ENCODE measurements around the gene FURIN. TPM values are rescaled to one million over a fixed set of nuclear protein-coding genes. Genes with fewer than 3 reads are reported as not detected.

Gene FURIN
- 41.1 to 61.8 TPM (median 50.3 TPM) in 5 replicates for total RNA-seq (2022; extraction: Qiagen RNA extraction; ENCODE audit: low read depth)

GRCh38 chr15:90868261-90868689 is at the start of gene FURIN:
TSS of gene FURIN (plus strand) at chr15:90868588. CDS start at chr15:90875741, 7,153 bp downstream.

GRCh38 chr15:90883976-90884718 is 15.8 kb downstream of the FURIN start, which contains the start of gene FES:
TSS of gene FES (plus strand) at chr15:90884504. CDS start at chr15:90885046, 542 bp downstream.

GRCh38 chr15:90902840-90903732 is 34.7 kb downstream of the FURIN start, which contains the start of gene MAN2A2:
TSS of gene MAN2A2 (plus strand) at chr15:90903302. CDS start at chr15:90904208, 906 bp downstream.

GRCh38 chr15:90931828-90932659 is 63.7 kb downstream of the FURIN start, which contains the start of gene HDDC3:
TSS of gene HDDC3 (minus strand) at chr15:90932549. CDS start at chr15:90932540, 9 bp downstream.

Other genes with a start within 250 kb of the FURIN start
- gene BLM, start 151.2 kb upstream of the FURIN start, total RNA-seq (2022; extraction: Qiagen RNA extraction; ENCODE audit: low read depth): 10.8 to 15.1 TPM (median 14.0 TPM) in 5 replicates
- gene FES, start 15.9 kb downstream of the FURIN start, total RNA-seq (2022; extraction: Qiagen RNA extraction; ENCODE audit: low read depth): 0.56 to 0.88 TPM (median 0.64 TPM) in 5 replicates
- 21.0 to 29.3 TPM (median 25.3 TPM) in 5 replicates for gene MAN2A2, start 34.7 kb downstream of the FURIN start, total RNA-seq (2022; extraction: Qiagen RNA extraction; ENCODE audit: low read depth)
- 26.7 to 34.4 TPM (median 32.2 TPM) in 5 replicates for gene HDDC3, start 64.0 kb downstream of the FURIN start, total RNA-seq (2022; extraction: Qiagen RNA extraction; ENCODE audit: low read depth)
- 55.3 to 57.5 TPM (median 56.8 TPM) in 5 replicates for gene UNC45A, start 66.7 kb downstream of the FURIN start, total RNA-seq (2022; extraction: Qiagen RNA extraction; ENCODE audit: low read depth)
- gene RCCD1, start 86.3 kb downstream of the FURIN start, total RNA-seq (2022; extraction: Qiagen RNA extraction; ENCODE audit: low read depth): 21.2 to 43.5 TPM (median 33.8 TPM) in 5 replicates
- gene PRC1, start 125.9 kb downstream of the FURIN start, total RNA-seq (2022; extraction: Qiagen RNA extraction; ENCODE audit: low read depth): 180 to 253 TPM (median 211 TPM) in 5 replicates
- gene VPS33B, start 154.0 kb downstream of the FURIN start, total RNA-seq (2022; extraction: Qiagen RNA extraction; ENCODE audit: low read depth): 12.9 to 16.5 TPM (median 13.9 TPM) in 5 replicates
- 0.02 to 0.10 TPM (median 0.04 TPM) in 3 of 5 replicates, not detected in the others for gene SV2B, start 231.7 kb downstream of the FURIN start, total RNA-seq (2022; extraction: Qiagen RNA extraction; ENCODE audit: low read depth)